Endothelial cell (in vitro differentiated cells): Measurements from ENCODE around the gene KIF19. TPM values are rescaled to one million over a fixed set of nuclear protein-coding genes. Genes with fewer than 3 reads are reported as not detected.
A peak's percentile ranks its signal among the peaks of the same experiment; 100 is the strongest.

Experiments used
- DNase-seq: peaks from one replicate; pipeline ENCODE4 v3.0.0; 2021; ENCODE audit warnings: low spot score
- H3K27ac Mint-ChIP-seq: one replicate; pipeline ENCODE4 v1.8.0; 2021; ENCODE audit warnings: mixed read lengths, inconsistent platforms; ENCODE audit not compliant: unreplicated experiment
- H3K27me3 Mint-ChIP-seq: one replicate; pipeline ENCODE4 v1.8.0; 2021; ENCODE audit warnings: mild to moderate bottlenecking, moderate library complexity, mixed read lengths, inconsistent platforms; ENCODE audit not compliant: unreplicated experiment
- H3K36me3 Mint-ChIP-seq: one replicate; pipeline ENCODE4 v1.8.0; 2021; ENCODE audit warnings: mild to moderate bottlenecking, low read depth, mixed read lengths, inconsistent platforms; ENCODE audit not compliant: unreplicated experiment
- H3K4me1 Mint-ChIP-seq: one replicate; pipeline ENCODE4 v1.8.0; 2021; ENCODE audit warnings: mild to moderate bottlenecking, mixed read lengths, inconsistent platforms; ENCODE audit not compliant: unreplicated experiment
- H3K4me3 Mint-ChIP-seq: one replicate; pipeline ENCODE4 v1.8.0; 2021; ENCODE audit warnings: mild to moderate bottlenecking, mixed read lengths, inconsistent platforms; ENCODE audit not compliant: unreplicated experiment
- H3K9me3 Mint-ChIP-seq: one replicate; pipeline ENCODE4 v1.8.0; 2021; ENCODE audit warnings: mixed read lengths, inconsistent platforms; ENCODE audit not compliant: unreplicated experiment
- total RNA-seq: library from RNA; stranded (reverse); fragmentation: NEBNext Ultra II Directional; extraction: Animal tissue kit (Norgen Biotek cat#: 25700); gene quantifications from one replicate; pipeline ENCODE4 v1.2.1, GENCODE V29; 2021; ENCODE audit not compliant: unreplicated experiment
- TF ChIP-seq, protein P1 (sequence below): fragments of 200-600 bp; sonication (generic); IDR thresholded peaks from one replicate; pipeline ENCODE4 v1.5.0; 2021; ENCODE audit warnings: antibody characterized with exemption; ENCODE audit not compliant: unreplicated experiment

The KIF19 gene
- total RNA-seq, 1 donor from 2014 or later: 48.1 TPM

DNA sequence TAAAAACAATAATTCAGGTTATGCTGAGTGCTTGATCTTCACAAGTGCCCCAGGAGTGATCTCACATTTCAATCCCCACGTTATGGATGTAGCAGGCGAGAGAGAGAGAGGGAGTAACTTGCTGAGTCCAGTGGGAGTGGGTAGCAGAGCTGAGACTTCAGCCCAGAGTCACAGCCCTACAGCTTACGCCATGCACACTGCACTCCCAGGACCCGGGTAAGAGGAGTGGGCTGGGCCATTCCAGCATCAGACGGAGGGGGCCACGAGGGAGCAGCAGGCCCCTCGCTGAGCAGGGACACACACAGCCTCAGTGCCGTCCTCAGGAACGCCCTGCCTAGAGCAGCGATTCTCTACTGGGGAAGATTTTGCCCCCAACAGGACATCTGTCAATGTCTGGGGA lies 9.8 kb upstream of the KIF19 start:
- Mint-ChIP-seq H3K4me3 (no peak overlapping the region), H3K36me3 (no peaks in the 10 kb centered on the region), H3K4me1 (no peaks in the 10 kb centered on the region), H3K27me3 (peaks cover 10% of the 10 kb centered on the region), H3K27ac (no peak overlapping the region), H3K9me3 (no peaks in the 10 kb centered on the region)
- DNase-seq: no peak
- TF ChIP-seq, protein P1, sequence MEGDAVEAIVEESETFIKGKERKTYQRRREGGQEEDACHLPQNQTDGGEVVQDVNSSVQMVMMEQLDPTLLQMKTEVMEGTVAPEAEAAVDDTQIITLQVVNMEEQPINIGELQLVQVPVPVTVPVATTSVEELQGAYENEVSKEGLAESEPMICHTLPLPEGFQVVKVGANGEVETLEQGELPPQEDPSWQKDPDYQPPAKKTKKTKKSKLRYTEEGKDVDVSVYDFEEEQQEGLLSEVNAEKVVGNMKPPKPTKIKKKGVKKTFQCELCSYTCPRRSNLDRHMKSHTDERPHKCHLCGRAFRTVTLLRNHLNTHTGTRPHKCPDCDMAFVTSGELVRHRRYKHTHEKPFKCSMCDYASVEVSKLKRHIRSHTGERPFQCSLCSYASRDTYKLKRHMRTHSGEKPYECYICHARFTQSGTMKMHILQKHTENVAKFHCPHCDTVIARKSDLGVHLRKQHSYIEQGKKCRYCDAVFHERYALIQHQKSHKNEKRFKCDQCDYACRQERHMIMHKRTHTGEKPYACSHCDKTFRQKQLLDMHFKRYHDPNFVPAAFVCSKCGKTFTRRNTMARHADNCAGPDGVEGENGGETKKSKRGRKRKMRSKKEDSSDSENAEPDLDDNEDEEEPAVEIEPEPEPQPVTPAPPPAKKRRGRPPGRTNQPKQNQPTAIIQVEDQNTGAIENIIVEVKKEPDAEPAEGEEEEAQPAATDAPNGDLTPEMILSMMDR: no peak

DNA sequence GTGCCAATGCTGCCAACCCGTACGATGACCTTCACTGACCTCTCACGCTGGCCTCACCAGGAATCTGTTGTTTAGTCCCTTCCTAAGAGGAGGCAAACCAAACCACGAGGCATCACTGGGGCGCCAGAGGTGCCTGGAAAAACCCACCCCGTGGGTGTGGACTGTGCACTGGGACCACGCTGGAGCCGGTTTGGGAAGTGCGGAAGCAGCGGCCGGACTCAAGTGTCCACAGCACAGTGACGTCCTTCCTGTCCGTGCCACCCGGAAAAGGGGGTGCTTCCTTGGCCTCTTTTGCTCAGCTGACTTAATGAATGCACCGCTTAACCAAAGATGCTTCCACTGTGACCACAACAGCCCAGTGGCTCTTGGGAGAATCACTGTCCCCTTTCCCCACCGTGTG lies 9.0 kb upstream of the KIF19 start:
- TF ChIP-seq, protein P1: no peak
- H3K27me3 Mint-ChIP-seq: peaks cover 10% of the 10 kb centered on the region
- no peak overlapping the region for H3K27ac Mint-ChIP-seq
- no peaks in the 10 kb centered on the region for H3K9me3 Mint-ChIP-seq
- DNase-seq: no peak
- H3K4me3 Mint-ChIP-seq: no peak overlapping the region
- H3K36me3 Mint-ChIP-seq: no peaks in the 10 kb centered on the region
- H3K4me1 Mint-ChIP-seq: no peaks in the 10 kb centered on the region

DNA sequence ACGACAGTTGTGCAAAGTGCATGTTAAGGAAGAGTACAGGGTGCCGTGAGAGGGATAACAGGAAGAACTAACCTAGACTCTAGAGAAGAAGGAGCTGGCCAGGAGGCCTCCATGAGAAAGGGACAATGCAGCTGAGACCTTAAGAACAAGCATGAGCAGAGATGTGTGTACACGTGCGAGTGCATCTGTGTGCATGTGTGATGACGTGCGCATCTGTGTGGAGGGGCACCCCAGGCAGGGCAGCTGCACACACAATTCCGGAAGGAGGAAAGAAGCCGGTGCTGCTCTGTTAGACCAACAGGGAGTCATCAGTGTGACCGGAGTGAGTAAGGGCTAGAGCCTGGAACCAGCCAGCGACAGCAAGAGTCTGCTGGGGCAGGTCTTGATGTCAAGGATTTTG lies 7.6 kb upstream of the KIF19 start:
- peaks cover 2% of the 10 kb centered on the region for H3K4me1 Mint-ChIP-seq

DNA sequence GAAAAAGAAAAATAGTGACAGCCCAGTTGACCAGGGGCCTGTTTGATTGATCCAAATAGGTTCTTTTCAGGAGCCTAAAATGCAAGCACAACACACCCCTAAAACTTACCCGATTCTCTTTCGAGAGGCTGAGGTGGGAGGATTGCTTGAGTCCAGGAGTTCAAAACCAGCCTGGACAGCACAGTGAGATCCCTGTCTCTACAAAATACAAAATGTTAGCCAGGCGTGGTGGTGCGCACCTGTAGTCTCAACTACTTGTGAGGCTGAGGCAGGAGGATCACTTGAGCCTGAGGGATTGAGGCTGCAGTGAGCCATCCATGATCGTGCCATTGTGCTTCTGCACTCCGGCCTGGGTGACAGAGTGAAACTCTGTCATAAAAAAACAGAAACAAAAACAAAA lies 1.5 kb upstream of the KIF19 start:
- Mint-ChIP-seq H3K36me3 (peaks cover 2% of the 10 kb centered on the region), H3K27ac (peak overlapping the region; percentile 61), H3K4me3 (no peak overlapping the region), H3K27me3 (peaks cover 11% of the 10 kb centered on the region), H3K9me3 (no peaks in the 10 kb centered on the region), H3K4me1 (peaks cover 28% of the 10 kb centered on the region)
- TF ChIP-seq, protein P1: no peak
- no peak for DNase-seq

More for the DNA sequence above, 7.6 kb upstream of the KIF19 start:
- no peaks in the 10 kb centered on the region for H3K9me3 Mint-ChIP-seq
- no peak for DNase-seq
- peaks cover 9% of the 10 kb centered on the region for H3K27me3 Mint-ChIP-seq
- H3K4me3 Mint-ChIP-seq: no peak overlapping the region
- TF ChIP-seq, protein P1: no peak
- no peak overlapping the region for H3K27ac Mint-ChIP-seq
- H3K36me3 Mint-ChIP-seq: no peaks in the 10 kb centered on the region

DNA sequence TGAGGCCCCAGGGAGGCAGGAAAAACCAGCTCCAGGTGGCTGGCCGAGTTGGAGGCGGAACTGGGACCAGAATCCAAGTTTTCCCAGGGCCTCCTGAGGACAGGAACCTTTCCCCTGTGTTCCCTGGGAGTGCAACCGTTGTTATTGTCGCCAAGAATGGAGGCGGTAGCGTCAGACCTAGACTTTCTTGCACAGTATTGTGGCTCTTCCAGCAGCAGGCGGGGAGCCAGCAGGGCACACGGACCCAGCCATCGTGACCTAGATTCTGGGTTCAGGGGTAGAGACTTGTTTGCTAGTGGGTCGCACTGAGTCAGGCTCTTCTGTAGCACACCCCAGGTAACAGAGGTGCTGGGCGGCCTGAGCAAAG lies 667 bp upstream of the KIF19 start:
- Mint-ChIP-seq H3K27ac (peak overlapping the region; percentile 67), H3K27me3 (peaks cover 13% of the 10 kb centered on the region), H3K4me3 (peak overlapping the region; percentile 73), H3K36me3 (peaks cover 7% of the 10 kb centered on the region), H3K4me1 (peaks cover 30% of the 10 kb centered on the region), H3K9me3 (no peaks in the 10 kb centered on the region)
- DNase-seq: peak; percentile 34
- TF ChIP-seq, protein P1: no peak
